GM19467 (cell line): ENCODE data around the gene GLT6D1.
"Not testable (repeated sequence)": the region's sequence is repeated elsewhere in the genome, so short reads cannot be mapped to it uniquely, and the experiment has no call there.

Experiments used
- ATAC-seq: cut with Tn5 transposase; IDR thresholded peaks from one replicate; pipeline ENCODE4 v1.9.1; 2021; ENCODE audit warnings: mild to moderate bottlenecking, moderate library complexity; ENCODE audit not compliant: unreplicated experiment

The GLT6D1 gene

GRCh38 chr9:135665795-135666189, 26.5 kb upstream of the GLT6D1 start:
- ATAC-seq: no peak

- ATAC-seq: no peak
These were observed 25.8 kb upstream of the GLT6D1 start for GRCh38 chr9:135664801-135665794.

GRCh38 chr9:135664266-135664665, 24.9 kb upstream of the GLT6D1 start:
- no peak for ATAC-seq

GRCh38 chr9:135663857-135664256, 24.5 kb upstream of the GLT6D1 start:
- ATAC-seq: no peak

GRCh38 chr9:135663451-135663770, 24.1 kb upstream of the GLT6D1 start:
- ATAC-seq: no peak

GRCh38 chr9:135662758-135663450, 23.6 kb upstream of the GLT6D1 start, which contains the start of gene LCN9:
Gene LCN9 (plus strand): TSS chr9:135663309. CDS start chr9:135663322, 13 bp downstream.
- ATAC-seq: no peak

GRCh38 chr9:135661816-135662560, 22.6 kb upstream of the GLT6D1 start:
- no peak for ATAC-seq

- ATAC-seq: no peak
These were observed 21.1 kb upstream of the GLT6D1 start for GRCh38 chr9:135660407-135660806.

GRCh38 chr9:135659252-135659651, 19.9 kb upstream of the GLT6D1 start:
- no peak for ATAC-seq

GRCh38 chr9:135657416-135657815, 18.1 kb upstream of the GLT6D1 start:
- no peak for ATAC-seq

GRCh38 chr9:135655317-135655716, 16.0 kb upstream of the GLT6D1 start:
- no peak for ATAC-seq

GRCh38 chr9:135650408-135650807, 11.1 kb upstream of the GLT6D1 start:
- ATAC-seq: no peak

- ATAC-seq: no peak
These were observed 10.2 kb upstream of the GLT6D1 start for GRCh38 chr9:135649508-135649907.

GRCh38 chr9:135648494-135649410, 9.4 kb upstream of the GLT6D1 start:
- no peak for ATAC-seq

GRCh38 chr9:135647884-135648283, 8.5 kb upstream of the GLT6D1 start:
- ATAC-seq: no peak

- ATAC-seq: no peak
These were observed 5.4 kb upstream of the GLT6D1 start for GRCh38 chr9:135644631-135645218.

GRCh38 chr9:135641745-135642144, 2.4 kb upstream of the GLT6D1 start:
- no peak for ATAC-seq

GRCh38 chr9:135641047-135641446, 1.7 kb upstream of the GLT6D1 start:
- no peak for ATAC-seq

- not testable (repeated sequence) for ATAC-seq
These were observed 2.3 kb downstream of the GLT6D1 start for GRCh38 chr9:135636930-135637530.
